DND-41 (cell line): ENCODE measurements around the gene ITGAE.
"Not testable (repeated sequence)": the region's sequence is repeated elsewhere in the genome, so short reads cannot be mapped to it uniquely, and the experiment has no call there.

Source experiments
- ATAC-seq: fragments of 200-7000 bp; cut with Tn5 transposase; 3 replicates; pipeline ENCODE4 v1.9.1; 2021; ENCODE audit warnings: low read depth; ENCODE audit not compliant: insufficient read depth
- DNase-seq: peaks from one replicate; pipeline ENCODE4 v3.0.0-alpha.2; 2020
- H2AFZ ChIP-seq: 2 replicates; pipeline ENCODE4 v1.6.0; 2012; ENCODE audit warnings: low read depth, low read length
- H3K27ac ChIP-seq: 2 replicates; pipeline ENCODE4 v1.5.1; 2012; ENCODE audit warnings: low read length, inconsistent platforms
- H3K27me3 ChIP-seq: fragments of 200-600 bp; sonication (generic); 2 replicates; pipeline ENCODE4 v1.6.0; 2012; ENCODE audit warnings: low read length, mild to moderate bottlenecking, inconsistent platforms; ENCODE audit not compliant: insufficient read depth, poor library complexity
- H3K36me3 ChIP-seq: 2 replicates; pipeline ENCODE4 v1.5.1; 2012; ENCODE audit warnings: low read length, inconsistent platforms; ENCODE audit not compliant: insufficient read depth
- H3K4me1 ChIP-seq: 2 replicates; pipeline ENCODE4 v1.5.1; 2012; ENCODE audit warnings: mild to moderate bottlenecking, low read length; ENCODE audit not compliant: insufficient read depth
- H3K4me2 ChIP-seq: 2 replicates; pipeline ENCODE4 v1.6.0; 2012; ENCODE audit warnings: mild to moderate bottlenecking, moderate library complexity, low read length, inconsistent platforms; ENCODE audit not compliant: insufficient read depth
- H3K4me3 ChIP-seq, 2 experiments: fragments of 200-600 bp in 1 of 2; shearing (Covaris generic) in 1 of 2; 2 replicates each; pipeline ENCODE4 v1.5.1; 2012 to 2016; ENCODE audit warnings: inconsistent platforms in 2 of 2, low read length in 2 of 2, mild to moderate bottlenecking in 2 of 2, low read depth in 1 of 2, moderate library complexity in 1 of 2
- H3K79me2 ChIP-seq: 2 replicates; pipeline ENCODE4 v1.6.0; 2012; ENCODE audit warnings: low read length, inconsistent platforms; ENCODE audit not compliant: insufficient read depth
- H3K9ac ChIP-seq: 2 replicates; pipeline ENCODE4 v1.6.0; 2012; ENCODE audit warnings: low read depth, mild to moderate bottlenecking, inconsistent platforms, low read length, moderate library complexity
- H3K9me3 ChIP-seq: 2 replicates; pipeline ENCODE4 v1.5.1; 2012; ENCODE audit warnings: low read length, moderate library complexity, mild to moderate bottlenecking, inconsistent platforms; ENCODE audit not compliant: insufficient read depth, severe bottlenecking
- H4K20me1 ChIP-seq: 2 replicates; pipeline ENCODE4 v1.6.0; 2012; ENCODE audit warnings: low read length; ENCODE audit not compliant: insufficient read depth
- CTCF ChIP-seq: IDR thresholded peaks from 2 replicates; pipeline ENCODE4 v1.5.1; 2012; ENCODE audit warnings: borderline replicate concordance, low read length, moderate library complexity, mild to moderate bottlenecking; ENCODE audit not compliant: poor library complexity, severe bottlenecking; ENCODE audit errors: extremely low read depth
- EZH2 ChIP-seq: IDR thresholded peaks from 3 replicates; pipeline ENCODE4 v1.6.1; 2012; ENCODE audit warnings: borderline replicate concordance, low read depth, mild to moderate bottlenecking, moderate library complexity, low read length, inconsistent platforms; ENCODE audit not compliant: severe bottlenecking

Gene ITGAE

GRCh38 chr17:3796110-3796821 is 4.7 kb downstream of the ITGAE start:
- peaks cover 40% of the 10 kb centered on the region for H3K4me1 ChIP-seq
- peak; percentile 91 for ATAC-seq

GRCh38 chr17:3795390-3796102 is 5.4 kb downstream of the ITGAE start:
- H3K27me3 ChIP-seq, result no peaks in the 10 kb centered on the region
- H3K79me2 ChIP-seq, result no peaks in the 10 kb centered on the region
- no peak overlapping the region for H3K9ac ChIP-seq
- peak overlapping the region; percentile 62 for H3K27ac ChIP-seq
- peaks cover 45% of the 10 kb centered on the region for H3K4me1 ChIP-seq
- H3K4me2 ChIP-seq, result 0 out of 2 replicates have a peak overlapping the region, but pooled peaks have one; percentile 48
- no peaks in the 10 kb centered on the region for H3K9me3 ChIP-seq
- H2AFZ ChIP-seq, result no peak overlapping the region
- DNase-seq, result no peak
- no peaks in the 10 kb centered on the region for H3K36me3 ChIP-seq
- no peaks in the 10 kb centered on the region for H4K20me1 ChIP-seq
- H3K4me3 ChIP-seq, result no peak overlapping the region
- ATAC-seq, result no peak
- TF ChIP-seq CTCF (no peak), EZH2 (no peak)

More at GRCh38 chr17:3796110-3796821, 4.7 kb downstream of the ITGAE start:
- Histone ChIP-seq H3K9me3 (no peaks in the 10 kb centered on the region), H3K27me3 (no peaks in the 10 kb centered on the region), H3K4me3 (peak overlapping the region in 1 of 2 experiments; percentile 33; a peak in 2 of 4 replicates), H2AFZ (peak overlapping the region; percentile 42; the same call in 1 of the 2 replicates), H3K79me2 (no peaks in the 10 kb centered on the region), H4K20me1 (no peaks in the 10 kb centered on the region), H3K4me2 (peak overlapping the region; percentile 48), H3K9ac (peak overlapping the region; percentile 40), H3K36me3 (no peaks in the 10 kb centered on the region), H3K27ac (peak overlapping the region; percentile 90)
- TF ChIP-seq EZH2 (no peak), CTCF (no peak)
- peak; percentile 97 for DNase-seq

- no peak for ATAC-seq
- no peaks in the 10 kb centered on the region for H3K27me3 ChIP-seq
- no peak overlapping the region for H2AFZ ChIP-seq
- H3K79me2 ChIP-seq, result no peaks in the 10 kb centered on the region
- H3K4me1 ChIP-seq, result peaks cover 53% of the 10 kb centered on the region
- H3K9ac ChIP-seq, result no peak overlapping the region
- no peaks in the 10 kb centered on the region for H3K36me3 ChIP-seq
- no peaks in the 10 kb centered on the region for H3K9me3 ChIP-seq
- peak overlapping the region; percentile 62 for H3K27ac ChIP-seq
- H3K4me2 ChIP-seq, result no peak overlapping the region
- H4K20me1 ChIP-seq, result no peaks in the 10 kb centered on the region
- no peak overlapping the region for H3K4me3 ChIP-seq
- TF ChIP-seq EZH2 (no peak), CTCF (no peak)
- DNase-seq, result no peak
These were observed 6.2 kb downstream of the ITGAE start for GRCh38 chr17:3794557-3795389.

GRCh38 chr17:3794152-3794551 is 6.8 kb downstream of the ITGAE start:
- not testable (repeated sequence) for H3K79me2 ChIP-seq, H3K9ac ChIP-seq, H3K27ac ChIP-seq, H4K20me1 ChIP-seq, DNase-seq, H3K27me3 ChIP-seq, H3K4me3 ChIP-seq, H3K4me2 ChIP-seq, H3K36me3 ChIP-seq, ATAC-seq, H2AFZ ChIP-seq, H3K9me3 ChIP-seq
- peaks cover 59% of the 10 kb centered on the region for H3K4me1 ChIP-seq

- not testable (repeated sequence) for H3K4me3 ChIP-seq, ATAC-seq, DNase-seq, H3K27ac ChIP-seq, H4K20me1 ChIP-seq, H3K4me2 ChIP-seq, H3K36me3 ChIP-seq, H3K27me3 ChIP-seq, H3K9ac ChIP-seq, H3K9me3 ChIP-seq, H2AFZ ChIP-seq, H3K79me2 ChIP-seq
- peaks cover 59% of the 10 kb centered on the region for H3K4me1 ChIP-seq
These were observed 7.7 kb downstream of the ITGAE start for GRCh38 chr17:3793258-3793657.
